NT2/D1 (cell line): Measurements from ENCODE around the gene POLR1A.

ENCODE experiments used
- DNase-seq: peaks from one replicate; pipeline ENCODE4 v3.0.0-alpha.2; 2011; ENCODE audit warnings: low read depth, low spot score
- H3K27me3 ChIP-seq: 2 replicates; pipeline ENCODE4 v1.6.0; 2011; ENCODE audit warnings: mild to moderate bottlenecking; ENCODE audit not compliant: insufficient read length, insufficient read depth
- H3K36me3 ChIP-seq: 2 replicates; pipeline ENCODE4 v1.6.1; 2011; ENCODE audit warnings: mild to moderate bottlenecking, low read length, mixed read lengths; ENCODE audit not compliant: insufficient read depth, insufficient read length
- H3K4me1 ChIP-seq: 2 replicates; pipeline ENCODE4 v1.5.1; 2011; ENCODE audit not compliant: insufficient read depth, insufficient read length
- H3K4me3 ChIP-seq: 2 replicates; pipeline ENCODE4 v1.5.1; 2011; ENCODE audit warnings: low read depth; ENCODE audit not compliant: insufficient read length
- H3K9ac ChIP-seq: 2 replicates; pipeline ENCODE4 v1.6.0; 2011; ENCODE audit warnings: low read depth; ENCODE audit not compliant: insufficient read length
- H3K9me3 ChIP-seq: 2 replicates; pipeline ENCODE4 v1.5.1; 2011; ENCODE audit warnings: mild to moderate bottlenecking, low read length; ENCODE audit not compliant: insufficient read depth
- SUZ12 ChIP-seq: IDR thresholded peaks from 2 replicates; pipeline ENCODE4 v1.6.1; 2011; ENCODE audit not compliant: insufficient read length, insufficient read depth; ENCODE audit errors: extremely low read depth
- YY1 ChIP-seq: IDR thresholded peaks from 2 replicates; pipeline ENCODE4 v1.6.1; 2011; ENCODE audit not compliant: insufficient read length, insufficient read depth
- ZNF274 ChIP-seq: IDR thresholded peaks from 2 replicates; pipeline ENCODE4 v1.6.1; 2011; ENCODE audit warnings: mild to moderate bottlenecking, low read depth, low read length

Gene POLR1A

GRCh38 chr2:86140969-86141392 is 35.3 kb upstream of the POLR1A start:
- no peak for TF ChIP-seq ZNF274
- Histone ChIP-seq H3K9me3 (no peaks in the 10 kb centered on the region), H3K9ac (no peak overlapping the region), H3K4me1 (no peaks in the 10 kb centered on the region), H3K36me3 (peaks cover 79% of the 10 kb centered on the region), H3K4me3 (no peak overlapping the region), H3K27me3 (no peaks in the 10 kb centered on the region)
- no peak for DNase-seq

- Histone ChIP-seq H3K27me3 (no peaks in the 10 kb centered on the region), H3K9me3 (no peaks in the 10 kb centered on the region), H3K4me3 (no peak overlapping the region), H3K4me1 (no peaks in the 10 kb centered on the region), H3K9ac (no peak overlapping the region), H3K36me3 (peaks cover 83% of the 10 kb centered on the region)
- no peak for DNase-seq
- TF ChIP-seq YY1 (no peak), SUZ12 (no peak), ZNF274 (no peak)
These were observed 34.3 kb upstream of the POLR1A start for GRCh38 chr2:86139981-86140380.

- H3K36me3 ChIP-seq, result peaks cover 83% of the 10 kb centered on the region
- no peaks in the 10 kb centered on the region for H3K4me1 ChIP-seq
- DNase-seq, result no peak
- TF ChIP-seq ZNF274 (no peak), YY1 (no peak), SUZ12 (no peak)
- no peak overlapping the region for H3K4me3 ChIP-seq
- H3K9me3 ChIP-seq, result no peaks in the 10 kb centered on the region
- no peak overlapping the region for H3K9ac ChIP-seq
- no peaks in the 10 kb centered on the region for H3K27me3 ChIP-seq
These were observed 33.3 kb upstream of the POLR1A start for GRCh38 chr2:86138736-86139625.

GRCh38 chr2:86136141-86136540 is 30.5 kb upstream of the POLR1A start:
- no peaks in the 10 kb centered on the region for H3K9me3 ChIP-seq
- H3K36me3 ChIP-seq, result peaks cover 99% of the 10 kb centered on the region
- TF ChIP-seq YY1 (no peak), SUZ12 (no peak), ZNF274 (no peak)

GRCh38 chr2:86135653-86136052 is 30.0 kb upstream of the POLR1A start:
- H3K9ac ChIP-seq, result no peak overlapping the region
- TF ChIP-seq SUZ12, result no peak
- TF ChIP-seq YY1, result no peak
- no peak for TF ChIP-seq ZNF274
- no peaks in the 10 kb centered on the region for H3K27me3 ChIP-seq
- H3K36me3 ChIP-seq, result peaks cover 99% of the 10 kb centered on the region
- H3K4me1 ChIP-seq, result no peaks in the 10 kb centered on the region
- H3K9me3 ChIP-seq, result no peaks in the 10 kb centered on the region
- H3K4me3 ChIP-seq, result no peak overlapping the region
- no peak for DNase-seq

More at GRCh38 chr2:86136141-86136540, 30.5 kb upstream of the POLR1A start:
- Histone ChIP-seq H3K4me3 (no peak overlapping the region), H3K27me3 (no peaks in the 10 kb centered on the region), H3K4me1 (no peaks in the 10 kb centered on the region), H3K9ac (no peak overlapping the region)
- DNase-seq, result no peak

GRCh38 chr2:86134709-86135108 is 29.0 kb upstream of the POLR1A start:
- H3K36me3 ChIP-seq, result peaks cover 97% of the 10 kb centered on the region
- DNase-seq, result peak; percentile 22
- no peaks in the 10 kb centered on the region for H3K27me3 ChIP-seq
- no peak overlapping the region for H3K9ac ChIP-seq
- H3K9me3 ChIP-seq, result no peaks in the 10 kb centered on the region
- no peaks in the 10 kb centered on the region for H3K4me1 ChIP-seq
- no peak overlapping the region for H3K4me3 ChIP-seq
- TF ChIP-seq SUZ12 (no peak), ZNF274 (no peak), YY1 (no peak)

- TF ChIP-seq ZNF274 (no peak), YY1 (no peak), SUZ12 (no peak)
- Histone ChIP-seq H3K4me1 (no peaks in the 10 kb centered on the region), H3K9ac (no peak overlapping the region), H3K4me3 (no peak overlapping the region), H3K9me3 (no peaks in the 10 kb centered on the region), H3K36me3 (peaks cover 90% of the 10 kb centered on the region), H3K27me3 (no peaks in the 10 kb centered on the region)
- DNase-seq, result no peak
These were observed 19.0 kb upstream of the POLR1A start for GRCh38 chr2:86124683-86125082.
